Measurements from ENCODE around the gene STK24. TPM values are rescaled to one million over a fixed set of nuclear protein-coding genes. Genes with fewer than 3 reads are reported as not detected.

The STK24 gene
- total RNA-seq, 4 donors from 2014 or later: 49.8 to 68.9 (median 57.0) TPM

- Histone ChIP-seq H3K27ac (peak overlapping the region in 3 of 4 donors; percentile 40 to 73 (median 62)), H3K4me3 (peak overlapping the region in 2 of 4 donors; percentile 9 to 32)
- WGBS, 2 donors: 49 to 56% methylated on average over 23 of the region's 23 CpGs
Measured at GRCh38 chr13:98542568-98543377, 34.1 kb downstream of the STK24 start.

GRCh38 chr13:98541701-98542203 lies 35.2 kb downstream of the STK24 start:
- no peak for TF ChIP-seq CTCF (IDR thresholded peaks at IDR 0.05)
- TF ChIP-seq POLR2A (IDR thresholded peaks at IDR 0.05): no peak
- peak in 1 of 2 donors; percentile 5 for TF ChIP-seq EP300 (IDR thresholded peaks at IDR 0.05)
- Histone ChIP-seq H3K27me3 (no peaks in the 10 kb centered on the region), H3K9me3 (no peaks in the 10 kb centered on the region), H3K4me3 (no peak overlapping the region), H3K36me3 (no peaks in the 10 kb centered on the region), H3K4me1 (peaks cover 0 to 87% (median 45%) of the 10 kb centered on the region in 4 donors), H3K27ac (peak overlapping the region in 2 of 4 donors; percentile 50 to 62)
- 66 to 69% methylated on average over 10 of the region's 10 CpGs for WGBS, 2 donors
- no peak for DNase-seq (ENCODE audit: low spot score in 2 of 2)

More at GRCh38 chr13:98542568-98543377, 34.1 kb downstream of the STK24 start:
- DNase-seq (ENCODE audit: low spot score in 2 of 2): no peak
- H3K27me3 ChIP-seq: no peaks in the 10 kb centered on the region
- H3K9me3 ChIP-seq: no peaks in the 10 kb centered on the region
- TF ChIP-seq POLR2A (IDR thresholded peaks at IDR 0.05): no peak
- TF ChIP-seq CTCF (IDR thresholded peaks at IDR 0.05): no peak
- no peak for TF ChIP-seq EP300 (IDR thresholded peaks at IDR 0.05)
- H3K36me3 ChIP-seq: peaks cover 0 to 4% (median 0%) of the 10 kb centered on the region in 3 donors
- peaks cover 0 to 77% (median 45%) of the 10 kb centered on the region in 4 donors for H3K4me1 ChIP-seq

GRCh38 chr13:98541191-98541590 lies 35.7 kb downstream of the STK24 start:
- TF ChIP-seq CTCF (IDR thresholded peaks at IDR 0.05) (no peak), POLR2A (IDR thresholded peaks at IDR 0.05) (no peak), EP300 (IDR thresholded peaks at IDR 0.05) (no peak)
- Histone ChIP-seq H3K27me3 (no peaks in the 10 kb centered on the region), H3K9me3 (no peaks in the 10 kb centered on the region), H3K36me3 (no peaks in the 10 kb centered on the region), H3K4me3 (no peak overlapping the region), H3K4me1 (peaks cover 0 to 88% (median 46%) of the 10 kb centered on the region in 4 donors), H3K27ac (peak overlapping the region in 3 of 4 donors; percentile 50 to 62 (median 50))
- WGBS, 2 donors: 36 to 37% methylated on average over 5 of the region's 5 CpGs
- no peak for DNase-seq (ENCODE audit: low spot score in 2 of 2)

GRCh38 chr13:98540476-98540875 lies 36.4 kb downstream of the STK24 start:
- no peaks in the 10 kb centered on the region for H3K9me3 ChIP-seq
- no peak for DNase-seq (ENCODE audit: low spot score in 2 of 2)
- 23 to 25% methylated on average over 1 of the region's 1 CpG for WGBS, 2 donors
- no peak overlapping the region for H3K4me3 ChIP-seq
- no peaks in the 10 kb centered on the region for H3K36me3 ChIP-seq
- H3K27ac ChIP-seq: peak overlapping the region in 3 of 4 donors; percentile 50 to 62 (median 50)
- no peaks in the 10 kb centered on the region for H3K27me3 ChIP-seq
- peaks cover 0 to 91% (median 50%) of the 10 kb centered on the region in 4 donors for H3K4me1 ChIP-seq
- TF ChIP-seq POLR2A (IDR thresholded peaks at IDR 0.05) (no peak), EP300 (IDR thresholded peaks at IDR 0.05) (no peak), CTCF (IDR thresholded peaks at IDR 0.05) (no peak)

GRCh38 chr13:98539666-98540065 lies 37.2 kb downstream of the STK24 start:
- Histone ChIP-seq H3K27me3 (no peaks in the 10 kb centered on the region), H3K36me3 (no peaks in the 10 kb centered on the region), H3K4me1 (peaks cover 0 to 90% (median 48%) of the 10 kb centered on the region in 4 donors), H3K27ac (peak overlapping the region in 1 of 4 donors; percentile 50), H3K4me3 (no peak overlapping the region), H3K9me3 (no peaks in the 10 kb centered on the region)
- 70 to 78% methylated on average over 7 of the region's 7 CpGs for WGBS, 2 donors
- TF ChIP-seq CTCF (IDR thresholded peaks at IDR 0.05) (no peak), EP300 (IDR thresholded peaks at IDR 0.05) (peak in 1 of 2 donors; percentile 15)
- DNase-seq (ENCODE audit: low spot score in 2 of 2): no peak

Measured in tibial nerve (tissue), 4 donors.